KMS-11 (cell line): ENCODE data around the gene HTR2C.
"Not testable (repeated sequence)": the region's sequence is repeated elsewhere in the genome, so short reads cannot be mapped to it uniquely, and the experiment has no call there.

Experiments
- H2AFZ ChIP-seq: fragments of 200-600 bp; sonication (generic); 2 replicates; pipeline ENCODE4 v1.6.1; 2016; ENCODE audit warnings: antibody characterized with exemption, mixed run types, low read depth
- H3K27ac ChIP-seq: fragments of 200-600 bp; sonication (generic); 2 replicates; pipeline ENCODE4 v1.6.1; 2016; ENCODE audit warnings: mild to moderate bottlenecking, mixed run types
- H3K27me3 ChIP-seq: fragments of 200-600 bp; sonication (generic); 2 replicates; pipeline ENCODE4 v1.6.1; 2017; ENCODE audit warnings: mild to moderate bottlenecking, low read depth, mixed run types, moderate library complexity; ENCODE audit not compliant: insufficient read depth
- H3K36me3 ChIP-seq: fragments of 200-600 bp; sonication (generic); 2 replicates; pipeline ENCODE4 v1.6.1; 2017; ENCODE audit warnings: mild to moderate bottlenecking, mixed run types; ENCODE audit not compliant: insufficient read depth
- H3K4me1 ChIP-seq: fragments of 200-600 bp; sonication (generic); 2 replicates; pipeline ENCODE4 v1.6.1; 2016; ENCODE audit warnings: mild to moderate bottlenecking, low read depth, mixed run types; ENCODE audit not compliant: poor library complexity, severe bottlenecking
- H3K4me2 ChIP-seq: fragments of 200-600 bp; sonication (generic); 2 replicates; pipeline ENCODE4 v1.7.0; 2016; ENCODE audit warnings: mild to moderate bottlenecking, mixed run types
- H3K4me3 ChIP-seq: fragments of 200-600 bp; sonication (generic); IDR thresholded peaks from 2 replicates; pipeline ENCODE4 v1.6.1; 2017; ENCODE audit warnings: low read depth, low read length, mixed read lengths; ENCODE audit not compliant: insufficient read depth
- H3K79me2 ChIP-seq: fragments of 200-600 bp; sonication (generic); 2 replicates; pipeline ENCODE4 v1.6.1; 2016; ENCODE audit warnings: low read depth, mixed run types; ENCODE audit not compliant: insufficient read depth
- H3K9ac ChIP-seq: fragments of 200-600 bp; sonication (generic); 2 replicates; pipeline ENCODE4 v1.6.1; 2016; ENCODE audit warnings: mild to moderate bottlenecking, mixed run types
- H4K20me1 ChIP-seq: fragments of 200-600 bp; sonication (generic); 2 replicates; pipeline ENCODE4 v1.6.1; 2016; ENCODE audit warnings: mild to moderate bottlenecking, mixed run types; ENCODE audit not compliant: insufficient read depth
- CTCF ChIP-seq: fragments of 200-600 bp; sonication (generic); conservative IDR thresholded peaks from 2 replicates; pipeline ENCODE4 v1.6.1; 2017; ENCODE audit warnings: low read depth, mild to moderate bottlenecking, antibody characterized with exemption, low read length, moderate library complexity, mixed read lengths

Gene HTR2C

GRCh38 chrX:114930227-114930626 lies 346.3 kb downstream of the HTR2C start:
- no peak overlapping the region for H3K9ac ChIP-seq
- H3K27ac ChIP-seq = no peak overlapping the region
- TF ChIP-seq CTCF = no peak
- no peaks in the 10 kb centered on the region for H3K27me3 ChIP-seq
- H3K4me1 ChIP-seq = no peaks in the 10 kb centered on the region
- no peak overlapping the region for H3K4me2 ChIP-seq
- H3K4me3 ChIP-seq = no peak overlapping the region
- H3K79me2 ChIP-seq = no peaks in the 10 kb centered on the region
- no peaks in the 10 kb centered on the region for H3K36me3 ChIP-seq
- H2AFZ ChIP-seq = no peak overlapping the region
- H4K20me1 ChIP-seq = no peaks in the 10 kb centered on the region

GRCh38 chrX:114932550-114932949 lies 348.7 kb downstream of the HTR2C start:
- H3K4me3 ChIP-seq = no peak overlapping the region
- H4K20me1 ChIP-seq = no peaks in the 10 kb centered on the region
- H3K27ac ChIP-seq = no peak overlapping the region
- no peak for TF ChIP-seq CTCF
- H3K4me2 ChIP-seq = no peak overlapping the region
- no peaks in the 10 kb centered on the region for H3K79me2 ChIP-seq
- H3K27me3 ChIP-seq = no peaks in the 10 kb centered on the region
- H3K9ac ChIP-seq = no peak overlapping the region
- H3K36me3 ChIP-seq = no peaks in the 10 kb centered on the region
- H2AFZ ChIP-seq = no peak overlapping the region
- no peaks in the 10 kb centered on the region for H3K4me1 ChIP-seq

GRCh38 chrX:114933291-114933690 lies 349.4 kb downstream of the HTR2C start:
- H3K4me1 ChIP-seq, H3K9ac ChIP-seq, H3K36me3 ChIP-seq, H3K27me3 ChIP-seq, H3K79me2 ChIP-seq, H4K20me1 ChIP-seq, H3K4me3 ChIP-seq, H2AFZ ChIP-seq, H3K4me2 ChIP-seq, H3K27ac ChIP-seq: not testable (repeated sequence)

GRCh38 chrX:114937090-114937489 lies 353.2 kb downstream of the HTR2C start:
- not testable (repeated sequence) for H3K4me2 ChIP-seq, H3K27me3 ChIP-seq, H3K9ac ChIP-seq

GRCh38 chrX:114952696-114953095 lies 368.8 kb downstream of the HTR2C start:
- H3K36me3 ChIP-seq = no peaks in the 10 kb centered on the region
- no peak for TF ChIP-seq CTCF
- H3K4me3 ChIP-seq = no peak overlapping the region
- H3K27me3 ChIP-seq = no peaks in the 10 kb centered on the region
- no peak overlapping the region for H3K27ac ChIP-seq
- no peak overlapping the region for H2AFZ ChIP-seq
- H4K20me1 ChIP-seq = no peaks in the 10 kb centered on the region
- H3K79me2 ChIP-seq = no peaks in the 10 kb centered on the region
- no peak overlapping the region for H3K4me2 ChIP-seq
- H3K4me1 ChIP-seq = no peaks in the 10 kb centered on the region
- no peak overlapping the region for H3K9ac ChIP-seq

More at GRCh38 chrX:114937090-114937489, 353.2 kb downstream of the HTR2C start:
- H2AFZ ChIP-seq, H3K4me3 ChIP-seq, H3K27ac ChIP-seq, H3K4me1 ChIP-seq, H3K79me2 ChIP-seq, H3K36me3 ChIP-seq, H4K20me1 ChIP-seq: not testable (repeated sequence)
